Central memory CD8-positive, alpha-beta T cell (primary cell): ENCODE data around the gene PAQR8.
A peak's percentile ranks its signal among the peaks of the same experiment; 100 is the strongest.

ENCODE experiments used
- ATAC-seq: fragments of 150-1000 bp; cut with Tn5 transposase; replicated peaks from 2 replicates; pipeline ENCODE4 v1.10.0; 2022; ENCODE audit warnings: mild to moderate bottlenecking, moderate FRiP score, moderate number of reproducible peaks; ENCODE audit not compliant: poor library complexity, severe bottlenecking; ENCODE audit errors: extremely low read depth
- DNase-seq, 2 donors: peaks; one replicate each; pipeline ENCODE4 v3.0.0; 2021; ENCODE audit warnings: low spot score in 2 of 2
- H3K27ac Mint-ChIP-seq: one replicate; pipeline ENCODE4 v1.8.0; 2022; ENCODE audit warnings: low read depth, mild to moderate bottlenecking, moderate library complexity, mixed read lengths
- H3K27me3 Mint-ChIP-seq: one replicate; pipeline ENCODE4 v1.8.0; 2022; ENCODE audit warnings: mixed read lengths
- H3K36me3 Mint-ChIP-seq: one replicate; pipeline ENCODE4 v1.8.0; 2022; ENCODE audit warnings: mild to moderate bottlenecking, moderate library complexity, mixed read lengths; ENCODE audit not compliant: insufficient read depth
- H3K4me1 Mint-ChIP-seq: one replicate; pipeline ENCODE4 v1.8.0; 2022; ENCODE audit warnings: mixed read lengths
- H3K4me3 Mint-ChIP-seq: one replicate; pipeline ENCODE4 v1.8.0; 2022; ENCODE audit warnings: mild to moderate bottlenecking, moderate library complexity, mixed read lengths
- H3K9me3 Mint-ChIP-seq: one replicate; pipeline ENCODE4 v1.8.0; 2022; ENCODE audit warnings: mixed read lengths

PAQR8 gene

GRCh38 chr6:52359403-52359802 lies 2.5 kb upstream of the PAQR8 start:
- ATAC-seq = no peak
- no peak for DNase-seq
- Mint-ChIP-seq H3K9me3 (no peaks in the 10 kb centered on the region), H3K36me3 (peaks cover 17% of the 10 kb centered on the region), H3K27me3 (no peaks in the 10 kb centered on the region), H3K4me1 (peaks cover 27% of the 10 kb centered on the region), H3K4me3 (no peak overlapping the region), H3K27ac (no peak overlapping the region)

GRCh38 chr6:52360028-52360427 lies 1.9 kb upstream of the PAQR8 start:
- no peaks in the 10 kb centered on the region for H3K27me3 Mint-ChIP-seq
- DNase-seq (no peak), ATAC-seq (no peak)
- H3K4me1 Mint-ChIP-seq = peaks cover 34% of the 10 kb centered on the region
- no peak overlapping the region for H3K4me3 Mint-ChIP-seq
- no peaks in the 10 kb centered on the region for H3K9me3 Mint-ChIP-seq
- no peak overlapping the region for H3K27ac Mint-ChIP-seq
- H3K36me3 Mint-ChIP-seq = peaks cover 19% of the 10 kb centered on the region

- no peaks in the 10 kb centered on the region for H3K9me3 Mint-ChIP-seq
- peak overlapping the region; percentile 98 for H3K4me3 Mint-ChIP-seq
- DNase-seq = no peak
- no peak for ATAC-seq
- H3K27ac Mint-ChIP-seq = peak overlapping the region; percentile 87
- no peaks in the 10 kb centered on the region for H3K27me3 Mint-ChIP-seq
- peaks cover 34% of the 10 kb centered on the region for H3K4me1 Mint-ChIP-seq
- H3K36me3 Mint-ChIP-seq = peaks cover 19% of the 10 kb centered on the region
Measured at GRCh38 chr6:52360601-52361413, 1.1 kb upstream of the PAQR8 start.

- Mint-ChIP-seq H3K36me3 (peaks cover 22% of the 10 kb centered on the region), H3K27me3 (no peaks in the 10 kb centered on the region), H3K9me3 (no peaks in the 10 kb centered on the region), H3K27ac (peak overlapping the region; percentile 87), H3K4me3 (peak overlapping the region; percentile 98), H3K4me1 (peaks cover 34% of the 10 kb centered on the region)
- DNase-seq = peak in 1 of 2 donors; percentile 12
- peak; percentile 22 for ATAC-seq
Measured at GRCh38 chr6:52361414-52361944, 472 bp upstream of the PAQR8 start.

- Mint-ChIP-seq H3K27me3 (no peaks in the 10 kb centered on the region), H3K4me1 (peaks cover 42% of the 10 kb centered on the region), H3K4me3 (peak overlapping the region; percentile 98), H3K36me3 (peaks cover 27% of the 10 kb centered on the region), H3K27ac (peak overlapping the region; percentile 87), H3K9me3 (no peaks in the 10 kb centered on the region)
- DNase-seq (peak in 1 of 2 donors; percentile 22), ATAC-seq (peak; percentile 52)
Measured at GRCh38 chr6:52362443-52363227, 684 bp downstream of the PAQR8 start.

GRCh38 chr6:52363228-52363867 lies 1.4 kb downstream of the PAQR8 start:
- no peaks in the 10 kb centered on the region for H3K27me3 Mint-ChIP-seq
- peaks cover 49% of the 10 kb centered on the region for H3K4me1 Mint-ChIP-seq
- ATAC-seq = no peak

GRCh38 chr6:52364480-52365166 lies 2.7 kb downstream of the PAQR8 start:
- DNase-seq = no peak
- Mint-ChIP-seq H3K36me3 (peaks cover 30% of the 10 kb centered on the region), H3K27me3 (no peaks in the 10 kb centered on the region), H3K4me3 (peak overlapping the region; percentile 16), H3K9me3 (no peaks in the 10 kb centered on the region), H3K27ac (no peak overlapping the region), H3K4me1 (peaks cover 62% of the 10 kb centered on the region)
- ATAC-seq = no peak

More at GRCh38 chr6:52363228-52363867, 1.4 kb downstream of the PAQR8 start:
- Mint-ChIP-seq H3K9me3 (no peaks in the 10 kb centered on the region), H3K27ac (peak overlapping the region; percentile 87), H3K36me3 (peaks cover 30% of the 10 kb centered on the region), H3K4me3 (peak overlapping the region; percentile 98)
- DNase-seq = no peak

GRCh38 chr6:52365317-52365716 lies 3.4 kb downstream of the PAQR8 start:
- DNase-seq = no peak
- H3K4me3 Mint-ChIP-seq = no peak overlapping the region
- H3K9me3 Mint-ChIP-seq = no peaks in the 10 kb centered on the region
- H3K27me3 Mint-ChIP-seq = no peaks in the 10 kb centered on the region
- ATAC-seq = no peak
- H3K4me1 Mint-ChIP-seq = peaks cover 68% of the 10 kb centered on the region
- H3K36me3 Mint-ChIP-seq = peaks cover 33% of the 10 kb centered on the region
- H3K27ac Mint-ChIP-seq = no peak overlapping the region

GRCh38 chr6:52365866-52366540 lies 4.1 kb downstream of the PAQR8 start:
- ATAC-seq (no peak), DNase-seq (no peak)
- H3K27me3 Mint-ChIP-seq = no peaks in the 10 kb centered on the region
- H3K4me1 Mint-ChIP-seq = peaks cover 75% of the 10 kb centered on the region
- no peaks in the 10 kb centered on the region for H3K9me3 Mint-ChIP-seq
- H3K36me3 Mint-ChIP-seq = peaks cover 34% of the 10 kb centered on the region
- no peak overlapping the region for H3K27ac Mint-ChIP-seq
- H3K4me3 Mint-ChIP-seq = no peak overlapping the region

- Mint-ChIP-seq H3K4me1 (peaks cover 75% of the 10 kb centered on the region), H3K27me3 (no peaks in the 10 kb centered on the region), H3K27ac (no peak overlapping the region), H3K4me3 (no peak overlapping the region), H3K36me3 (peaks cover 22% of the 10 kb centered on the region), H3K9me3 (no peaks in the 10 kb centered on the region)
- no peak for DNase-seq
- ATAC-seq = no peak
Measured at GRCh38 chr6:52368002-52368401, 6.1 kb downstream of the PAQR8 start.

GRCh38 chr6:52369234-52369633 lies 7.3 kb downstream of the PAQR8 start:
- Mint-ChIP-seq H3K36me3 (peaks cover 23% of the 10 kb centered on the region), H3K4me3 (no peak overlapping the region), H3K4me1 (peaks cover 76% of the 10 kb centered on the region), H3K9me3 (peaks cover 11% of the 10 kb centered on the region), H3K27ac (no peak overlapping the region), H3K27me3 (no peaks in the 10 kb centered on the region)
- DNase-seq (no peak), ATAC-seq (no peak)
